ENCODE measurements around the gene ABCB1.

Gene ABCB1

DNA sequence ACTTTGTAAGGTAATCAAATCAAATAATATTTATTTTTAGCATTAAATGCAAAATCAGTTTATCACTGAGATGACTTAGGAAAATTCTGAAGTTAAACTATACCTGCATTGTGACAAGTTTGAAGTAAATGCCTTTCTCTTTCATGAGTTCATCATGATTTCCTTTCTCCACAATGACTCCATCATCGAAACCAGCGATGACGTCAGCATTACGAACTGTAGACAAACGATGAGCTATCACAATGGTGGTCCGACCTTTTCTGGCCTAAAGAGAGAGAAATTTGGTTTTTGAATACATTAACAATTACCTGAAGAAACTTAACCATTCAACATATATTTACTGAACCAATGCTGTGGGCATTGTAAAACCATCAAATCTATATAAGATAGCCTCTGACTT, 54.9 kb downstream of the ABCB1 start:
- Histone ChIP-seq H3K4me1 (ENCODE audit: control insufficient read depth, insufficient read depth, low read length) (no peaks in the 10 kb centered on the region), H3K4me2 (ENCODE audit: low read length) (no peak overlapping the region), H3K9me3 (replicated peaks; ENCODE audit: low read length) (no peaks in the 10 kb centered on the region), H3K27me3 (ENCODE audit: control insufficient read depth, insufficient read depth, low read length) (no peaks in the 10 kb centered on the region), H3K4me3 (ENCODE audit: low read length) (no peak overlapping the region), H3K36me3 (ENCODE audit: insufficient read depth, low read length) (no peaks in the 10 kb centered on the region), H3K9ac (ENCODE audit: low read depth, low read length) (no peak overlapping the region)

DNA sequence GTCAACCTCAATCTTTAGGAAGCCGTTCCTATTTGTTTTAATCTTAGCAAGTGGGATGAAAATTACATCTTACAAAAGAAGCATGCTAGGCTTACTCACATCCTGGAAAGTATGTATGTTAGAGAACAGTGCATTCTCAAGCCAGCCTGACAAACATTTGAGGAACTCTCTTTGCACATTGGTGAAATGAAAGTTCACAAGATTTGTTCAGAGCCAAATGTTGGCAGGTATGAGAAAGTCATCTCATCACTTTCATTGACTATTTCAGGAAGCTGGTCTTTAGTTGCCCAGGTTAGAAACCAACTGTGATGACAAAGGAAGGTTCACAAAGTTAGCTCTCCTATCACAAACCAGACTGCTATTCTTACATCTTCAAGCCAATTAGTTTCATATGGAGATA, 57.1 kb downstream of the ABCB1 start:
- Histone ChIP-seq H3K9ac (ENCODE audit: low read depth, low read length) (no peak overlapping the region), H3K9me3 (replicated peaks; ENCODE audit: low read length) (no peaks in the 10 kb centered on the region), H3K27me3 (ENCODE audit: control insufficient read depth, insufficient read depth, low read length) (no peaks in the 10 kb centered on the region), H3K4me1 (ENCODE audit: control insufficient read depth, insufficient read depth, low read length) (no peaks in the 10 kb centered on the region), H3K4me3 (ENCODE audit: low read length) (no peak overlapping the region), H3K4me2 (ENCODE audit: low read length) (no peak overlapping the region), H3K36me3 (ENCODE audit: insufficient read depth, low read length) (no peaks in the 10 kb centered on the region)

DNA sequence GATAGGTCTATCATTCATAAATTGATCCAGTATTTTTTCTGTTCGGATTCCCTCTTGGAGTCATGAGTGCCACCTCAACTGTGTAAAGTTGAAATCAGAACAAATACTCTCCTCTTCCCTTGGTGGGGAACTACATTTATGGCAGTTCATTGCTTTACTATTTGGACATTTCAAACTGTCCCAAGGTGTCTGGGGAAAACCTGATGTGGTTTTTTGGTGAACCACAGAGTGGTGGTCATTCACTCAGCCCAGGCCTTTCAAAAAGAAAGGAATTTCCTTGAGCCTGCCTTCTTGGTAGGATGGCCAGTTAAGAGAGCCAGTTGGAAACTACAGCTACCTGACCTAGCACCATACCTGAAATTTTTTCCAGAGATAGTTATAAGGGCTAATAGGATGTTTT, 59.0 kb downstream of the ABCB1 start:
- H3K4me3 ChIP-seq (ENCODE audit: low read length): no peak overlapping the region
- H3K4me2 ChIP-seq (ENCODE audit: low read length): no peak overlapping the region
- no peaks in the 10 kb centered on the region for H3K27me3 ChIP-seq (ENCODE audit: control insufficient read depth, insufficient read depth, low read length)
- H3K36me3 ChIP-seq (ENCODE audit: insufficient read depth, low read length): no peaks in the 10 kb centered on the region
- no peaks in the 10 kb centered on the region for H3K9me3 ChIP-seq (replicated peaks; ENCODE audit: low read length)
- no peak overlapping the region for H3K9ac ChIP-seq (ENCODE audit: low read depth, low read length)
- H3K4me1 ChIP-seq (ENCODE audit: control insufficient read depth, insufficient read depth, low read length): no peaks in the 10 kb centered on the region

DNA sequence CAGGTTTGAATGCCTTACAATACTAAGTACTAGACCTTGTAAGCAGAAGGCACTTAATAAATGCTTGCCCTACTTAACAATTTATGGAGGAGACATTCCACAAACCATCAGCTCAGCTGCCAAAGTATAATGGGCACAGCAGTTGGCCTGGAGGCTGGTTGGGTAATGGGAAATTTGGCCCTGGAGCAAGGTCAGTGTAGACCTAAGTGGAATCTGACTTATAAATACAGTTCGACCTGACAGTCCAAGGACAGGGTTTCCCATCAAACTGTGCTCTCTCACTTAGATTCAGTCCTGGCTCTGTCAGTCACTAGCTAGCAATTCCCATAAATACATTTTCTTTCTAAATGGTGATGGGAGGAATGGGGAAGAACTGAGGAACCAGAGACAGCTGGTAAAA, 62.6 kb downstream of the ABCB1 start:
- H3K9me3 ChIP-seq (replicated peaks; ENCODE audit: low read length): no peaks in the 10 kb centered on the region
- H3K27me3 ChIP-seq (ENCODE audit: control insufficient read depth, insufficient read depth, low read length): no peaks in the 10 kb centered on the region
- H3K4me2 ChIP-seq (ENCODE audit: low read length): no peak overlapping the region
- no peak overlapping the region for H3K4me3 ChIP-seq (ENCODE audit: low read length)
- no peaks in the 10 kb centered on the region for H3K4me1 ChIP-seq (ENCODE audit: control insufficient read depth, insufficient read depth, low read length)
- no peak overlapping the region for H3K9ac ChIP-seq (ENCODE audit: low read depth, low read length)
- H3K36me3 ChIP-seq (ENCODE audit: insufficient read depth, low read length): no peaks in the 10 kb centered on the region

DNA sequence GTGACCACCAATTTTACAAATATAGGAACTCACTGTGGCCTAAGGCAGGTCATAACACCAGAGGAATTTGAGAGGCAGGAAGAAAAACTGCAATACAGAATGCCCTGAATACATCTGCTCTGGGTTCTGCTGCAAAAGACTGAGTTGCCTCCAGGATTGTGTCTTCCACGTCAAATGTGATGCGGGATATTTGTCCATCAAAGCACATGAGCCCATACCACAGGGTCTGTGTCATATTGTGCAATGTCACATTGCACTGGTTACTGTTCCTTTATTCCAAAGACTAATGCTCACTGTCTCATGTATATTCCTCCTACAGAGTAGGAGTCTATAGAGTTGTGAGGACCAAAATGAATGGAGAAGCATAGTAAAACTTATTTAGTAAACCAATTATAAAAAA, 66.6 kb downstream of the ABCB1 start:
- Histone ChIP-seq H3K36me3 (ENCODE audit: insufficient read depth, low read length) (no peaks in the 10 kb centered on the region), H3K9me3 (replicated peaks; ENCODE audit: low read length) (no peaks in the 10 kb centered on the region), H3K9ac (ENCODE audit: low read depth, low read length) (no peak overlapping the region), H3K4me1 (ENCODE audit: control insufficient read depth, insufficient read depth, low read length) (no peaks in the 10 kb centered on the region), H3K27me3 (ENCODE audit: control insufficient read depth, insufficient read depth, low read length) (no peaks in the 10 kb centered on the region), H3K4me2 (ENCODE audit: low read length) (no peak overlapping the region), H3K4me3 (ENCODE audit: low read length) (no peak overlapping the region)

DNA sequence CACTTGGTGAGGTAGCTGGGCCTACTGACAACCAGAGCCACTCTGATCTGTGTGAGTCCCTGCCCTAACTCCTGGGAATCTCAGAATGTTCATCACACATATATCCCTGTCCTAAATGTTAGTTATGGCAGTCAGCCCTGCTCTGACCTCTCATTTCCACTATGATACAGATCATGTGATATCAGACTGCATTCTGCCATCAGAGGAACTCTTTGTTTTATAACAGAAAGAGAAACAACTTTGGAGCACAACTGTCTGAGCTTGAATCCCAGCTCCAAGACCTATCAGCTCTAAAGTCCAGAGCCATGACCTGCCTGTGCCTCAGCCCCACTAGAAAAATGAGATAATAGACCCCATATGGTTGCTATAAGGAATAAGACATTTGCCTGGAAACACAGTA, 70.6 kb downstream of the ABCB1 start:
- Histone ChIP-seq H3K36me3 (ENCODE audit: insufficient read depth, low read length) (no peaks in the 10 kb centered on the region), H3K4me2 (ENCODE audit: low read length) (no peak overlapping the region), H3K4me1 (ENCODE audit: control insufficient read depth, insufficient read depth, low read length) (no peaks in the 10 kb centered on the region), H3K4me3 (ENCODE audit: low read length) (no peak overlapping the region), H3K9me3 (replicated peaks; ENCODE audit: low read length) (no peaks in the 10 kb centered on the region), H3K9ac (ENCODE audit: low read depth, low read length) (no peak overlapping the region), H3K27me3 (ENCODE audit: control insufficient read depth, insufficient read depth, low read length) (no peaks in the 10 kb centered on the region)

DNA sequence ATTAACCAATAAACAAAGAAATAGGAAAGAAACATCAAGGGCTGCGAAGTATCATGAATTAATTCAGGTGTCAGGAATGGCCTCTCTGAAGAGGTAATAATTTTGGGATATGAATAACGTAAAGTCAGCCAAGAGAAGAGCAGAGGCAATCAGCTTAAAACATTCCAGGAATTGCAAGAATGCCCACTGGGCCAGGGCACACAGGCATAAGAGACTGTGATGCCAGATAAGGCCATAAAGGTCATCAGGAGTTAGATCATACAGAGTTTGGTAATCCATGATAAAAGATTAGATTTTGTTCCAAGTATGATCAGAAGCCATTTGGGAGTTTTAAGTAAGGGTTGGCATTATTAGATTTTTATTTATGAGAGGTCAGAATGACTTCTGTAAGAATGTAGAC, 72.0 kb downstream of the ABCB1 start:
- no peak overlapping the region for H3K4me3 ChIP-seq (ENCODE audit: low read length)
- H3K4me1 ChIP-seq (ENCODE audit: control insufficient read depth, insufficient read depth, low read length): no peaks in the 10 kb centered on the region
- H3K36me3 ChIP-seq (ENCODE audit: insufficient read depth, low read length): no peaks in the 10 kb centered on the region
- no peak overlapping the region for H3K4me2 ChIP-seq (ENCODE audit: low read length)
- H3K9ac ChIP-seq (ENCODE audit: low read depth, low read length): no peak overlapping the region
- no peaks in the 10 kb centered on the region for H3K9me3 ChIP-seq (replicated peaks; ENCODE audit: low read length)
- H3K27me3 ChIP-seq (ENCODE audit: control insufficient read depth, insufficient read depth, low read length): no peaks in the 10 kb centered on the region

DNA sequence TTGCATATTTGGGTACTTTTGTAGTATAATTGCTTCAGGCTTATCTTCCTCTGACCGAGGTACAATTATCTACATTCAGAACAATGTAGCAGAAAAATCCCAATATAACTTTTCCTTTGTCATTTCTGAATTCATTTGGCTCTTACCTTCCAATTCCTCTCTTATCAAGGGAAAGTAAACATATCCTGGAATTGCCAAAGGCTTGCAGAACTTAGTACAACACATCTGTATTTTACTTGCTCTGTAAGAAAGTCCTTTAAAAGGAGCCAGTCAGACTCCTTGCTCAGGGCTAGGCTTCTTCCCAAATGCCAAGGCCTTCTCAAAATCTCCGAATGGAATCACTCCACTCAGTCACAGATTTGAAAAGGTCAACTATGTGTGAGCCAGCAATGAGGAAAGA, 81.9 kb downstream of the ABCB1 start:
- H3K4me3 ChIP-seq (ENCODE audit: low read length): no peak overlapping the region
- H3K9me3 ChIP-seq (replicated peaks; ENCODE audit: low read length): no peaks in the 10 kb centered on the region
- H3K4me1 ChIP-seq (ENCODE audit: control insufficient read depth, insufficient read depth, low read length): no peaks in the 10 kb centered on the region
- H3K27me3 ChIP-seq (ENCODE audit: control insufficient read depth, insufficient read depth, low read length): no peaks in the 10 kb centered on the region
- no peaks in the 10 kb centered on the region for H3K36me3 ChIP-seq (ENCODE audit: insufficient read depth, low read length)
- no peak overlapping the region for H3K4me2 ChIP-seq (ENCODE audit: low read length)
- H3K9ac ChIP-seq (ENCODE audit: low read depth, low read length): no peak overlapping the region

DNA sequence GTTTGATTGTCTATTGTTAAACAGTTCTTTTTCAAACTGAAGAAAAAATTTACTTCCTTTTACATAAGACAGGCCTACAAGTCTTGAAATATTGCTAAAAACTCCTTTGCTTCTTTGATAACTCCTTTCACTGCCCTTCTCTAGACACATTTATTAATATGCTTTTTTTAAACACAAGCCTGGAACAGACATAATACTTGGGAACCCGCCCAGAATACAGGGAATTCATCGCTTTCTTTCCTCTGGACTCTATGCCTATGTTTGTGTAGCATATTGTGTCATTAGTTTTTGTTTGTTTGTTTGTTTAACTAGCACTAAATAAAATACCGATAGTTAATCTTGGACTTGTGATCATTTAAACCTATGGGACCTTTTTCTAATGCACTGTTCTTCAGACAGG, 82.8 kb downstream of the ABCB1 start:
- no peaks in the 10 kb centered on the region for H3K36me3 ChIP-seq (ENCODE audit: insufficient read depth, low read length)
- H3K9ac ChIP-seq (ENCODE audit: low read depth, low read length): no peak overlapping the region
- no peaks in the 10 kb centered on the region for H3K4me1 ChIP-seq (ENCODE audit: control insufficient read depth, insufficient read depth, low read length)
- H3K27me3 ChIP-seq (ENCODE audit: control insufficient read depth, insufficient read depth, low read length): no peaks in the 10 kb centered on the region
- no peaks in the 10 kb centered on the region for H3K9me3 ChIP-seq (replicated peaks; ENCODE audit: low read length)
- no peak overlapping the region for H3K4me2 ChIP-seq (ENCODE audit: low read length)
- H3K4me3 ChIP-seq (ENCODE audit: low read length): no peak overlapping the region

DNA sequence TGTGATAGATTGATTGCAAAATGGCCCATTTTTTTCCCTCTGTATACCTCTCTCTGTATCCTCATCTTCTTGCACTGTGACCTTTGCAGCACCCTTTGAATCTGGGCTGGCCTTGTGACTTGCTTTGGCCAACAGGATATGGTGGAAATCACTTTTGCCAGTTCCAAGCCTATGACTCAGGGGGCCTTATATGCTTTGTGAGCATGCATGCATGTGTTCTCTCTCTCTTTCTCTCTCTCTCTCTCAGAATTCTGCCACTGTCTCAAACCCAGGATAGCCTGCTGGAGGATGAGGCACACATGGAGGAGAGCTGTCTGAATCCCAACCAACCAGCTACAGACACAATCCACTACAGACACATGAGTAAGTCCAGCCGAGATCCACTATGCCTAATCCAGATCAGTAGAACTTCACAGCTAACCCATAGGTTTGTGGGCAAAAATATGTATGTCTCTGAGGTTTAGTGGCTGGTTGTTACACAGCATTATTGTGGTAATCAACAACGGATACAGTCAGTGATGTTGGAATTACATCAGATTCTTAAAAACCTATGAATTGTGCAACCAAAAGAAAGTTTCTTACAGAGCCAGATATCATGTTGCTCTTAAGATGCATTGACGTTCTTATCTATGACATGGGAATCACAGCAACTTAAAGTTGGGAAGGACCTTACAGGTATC, 83.4 kb downstream of the ABCB1 start:
- no peaks in the 10 kb centered on the region for H3K9me3 ChIP-seq (replicated peaks; ENCODE audit: low read length)
- H3K4me3 ChIP-seq (ENCODE audit: low read length): no peak overlapping the region
- H3K4me1 ChIP-seq (ENCODE audit: control insufficient read depth, insufficient read depth, low read length): no peaks in the 10 kb centered on the region
- H3K36me3 ChIP-seq (ENCODE audit: insufficient read depth, low read length): no peaks in the 10 kb centered on the region
- no peak overlapping the region for H3K4me2 ChIP-seq (ENCODE audit: low read length)
- no peak overlapping the region for H3K9ac ChIP-seq (ENCODE audit: low read depth, low read length)
- no peaks in the 10 kb centered on the region for H3K27me3 ChIP-seq (ENCODE audit: control insufficient read depth, insufficient read depth, low read length)

DNA sequence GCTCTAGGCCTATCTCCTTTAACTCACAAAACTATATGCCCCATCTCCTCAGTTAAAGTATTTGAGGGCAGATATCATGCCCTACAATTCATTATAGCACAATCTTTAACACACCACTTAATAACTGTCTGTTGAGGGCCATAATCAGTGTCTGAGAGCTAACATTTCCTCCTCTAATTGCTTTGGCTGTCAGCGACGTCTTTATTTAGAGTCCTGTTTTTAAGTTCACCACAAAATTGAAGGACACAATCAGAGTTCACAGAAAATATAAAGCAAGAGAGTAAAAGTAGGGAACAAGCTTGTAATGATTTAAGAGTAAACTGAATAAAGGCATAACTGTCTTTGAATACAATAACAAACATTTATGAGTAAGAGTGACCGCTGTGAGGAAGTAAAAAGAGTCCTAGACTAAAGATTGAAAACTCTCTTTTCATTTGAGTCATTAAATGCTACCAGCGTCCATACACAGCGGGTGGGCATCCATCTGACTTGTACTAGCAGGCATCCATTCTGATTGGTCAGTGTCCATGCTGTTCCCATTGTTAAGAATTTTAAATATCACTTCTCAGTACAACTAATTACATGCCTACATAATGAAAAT, 86.8 kb downstream of the ABCB1 start:
- Histone ChIP-seq H3K9ac (ENCODE audit: low read depth, low read length) (no peak overlapping the region), H3K4me2 (ENCODE audit: low read length) (no peak overlapping the region), H3K4me1 (ENCODE audit: control insufficient read depth, insufficient read depth, low read length) (no peaks in the 10 kb centered on the region), H3K27me3 (ENCODE audit: control insufficient read depth, insufficient read depth, low read length) (no peaks in the 10 kb centered on the region), H3K4me3 (ENCODE audit: low read length) (no peak overlapping the region), H3K9me3 (replicated peaks; ENCODE audit: low read length) (no peaks in the 10 kb centered on the region), H3K36me3 (ENCODE audit: insufficient read depth, low read length) (no peaks in the 10 kb centered on the region)

DNA sequence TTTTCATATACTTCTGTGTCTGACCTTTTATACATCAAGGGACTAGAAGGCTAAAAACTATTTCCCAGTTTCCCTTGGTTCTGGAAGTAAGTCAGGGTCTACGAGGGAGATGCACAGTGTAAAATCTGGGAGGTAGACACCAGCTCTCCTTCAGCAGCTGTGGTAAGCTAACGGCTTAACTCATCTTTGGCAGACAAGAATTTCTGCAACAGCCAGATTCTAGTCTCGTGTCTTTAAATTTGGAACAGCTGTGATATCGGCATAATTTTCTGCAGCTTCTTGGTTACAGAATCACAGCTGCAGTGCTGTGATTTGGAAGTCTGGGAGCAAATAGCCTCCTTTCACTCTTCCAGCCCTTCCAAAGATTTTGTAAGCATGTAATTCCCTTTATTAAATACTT, 87.8 kb downstream of the ABCB1 start:
- Histone ChIP-seq H3K36me3 (ENCODE audit: insufficient read depth, low read length) (no peaks in the 10 kb centered on the region), H3K9me3 (replicated peaks; ENCODE audit: low read length) (no peaks in the 10 kb centered on the region), H3K4me2 (ENCODE audit: low read length) (no peak overlapping the region), H3K9ac (ENCODE audit: low read depth, low read length) (no peak overlapping the region), H3K4me1 (ENCODE audit: control insufficient read depth, insufficient read depth, low read length) (no peaks in the 10 kb centered on the region), H3K27me3 (ENCODE audit: control insufficient read depth, insufficient read depth, low read length) (no peaks in the 10 kb centered on the region), H3K4me3 (ENCODE audit: low read length) (no peak overlapping the region)

Measured in skeletal muscle satellite cell (primary cell).